ENCODE measurements around the gene MIEN1.

GRCh38 chr17:39688475-39688835, 41.9 kb downstream of the MIEN1 start:
- no peak for TF ChIP-seq CTCF (IDR thresholded peaks at IDR 0.05)
- TF ChIP-seq, protein P1, sequence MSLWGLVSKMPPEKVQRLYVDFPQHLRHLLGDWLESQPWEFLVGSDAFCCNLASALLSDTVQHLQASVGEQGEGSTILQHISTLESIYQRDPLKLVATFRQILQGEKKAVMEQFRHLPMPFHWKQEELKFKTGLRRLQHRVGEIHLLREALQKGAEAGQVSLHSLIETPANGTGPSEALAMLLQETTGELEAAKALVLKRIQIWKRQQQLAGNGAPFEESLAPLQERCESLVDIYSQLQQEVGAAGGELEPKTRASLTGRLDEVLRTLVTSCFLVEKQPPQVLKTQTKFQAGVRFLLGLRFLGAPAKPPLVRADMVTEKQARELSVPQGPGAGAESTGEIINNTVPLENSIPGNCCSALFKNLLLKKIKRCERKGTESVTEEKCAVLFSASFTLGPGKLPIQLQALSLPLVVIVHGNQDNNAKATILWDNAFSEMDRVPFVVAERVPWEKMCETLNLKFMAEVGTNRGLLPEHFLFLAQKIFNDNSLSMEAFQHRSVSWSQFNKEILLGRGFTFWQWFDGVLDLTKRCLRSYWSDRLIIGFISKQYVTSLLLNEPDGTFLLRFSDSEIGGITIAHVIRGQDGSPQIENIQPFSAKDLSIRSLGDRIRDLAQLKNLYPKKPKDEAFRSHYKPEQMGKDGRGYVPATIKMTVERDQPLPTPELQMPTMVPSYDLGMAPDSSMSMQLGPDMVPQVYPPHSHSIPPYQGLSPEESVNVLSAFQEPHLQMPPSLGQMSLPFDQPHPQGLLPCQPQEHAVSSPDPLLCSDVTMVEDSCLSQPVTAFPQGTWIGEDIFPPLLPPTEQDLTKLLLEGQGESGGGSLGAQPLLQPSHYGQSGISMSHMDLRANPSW (CRISPR knock-in tag; conservative IDR thresholded peaks at IDR 0.05; ENCODE audit: low read depth): no peak
- TF ChIP-seq, protein P2, sequence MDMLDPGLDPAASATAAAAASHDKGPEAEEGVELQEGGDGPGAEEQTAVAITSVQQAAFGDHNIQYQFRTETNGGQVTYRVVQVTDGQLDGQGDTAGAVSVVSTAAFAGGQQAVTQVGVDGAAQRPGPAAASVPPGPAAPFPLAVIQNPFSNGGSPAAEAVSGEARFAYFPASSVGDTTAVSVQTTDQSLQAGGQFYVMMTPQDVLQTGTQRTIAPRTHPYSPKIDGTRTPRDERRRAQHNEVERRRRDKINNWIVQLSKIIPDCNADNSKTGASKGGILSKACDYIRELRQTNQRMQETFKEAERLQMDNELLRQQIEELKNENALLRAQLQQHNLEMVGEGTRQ (CRISPR knock-in tag; IDR thresholded peaks at IDR 0.05): no peak
- no peak for TF ChIP-seq ETV6 (CRISPR knock-in tag; IDR thresholded peaks at IDR 0.05)
- no peak for TF ChIP-seq MXD4 (CRISPR knock-in tag; IDR thresholded peaks at IDR 0.05; ENCODE audit: borderline replicate concordance)
- TF ChIP-seq IRF2 (CRISPR knock-in tag; IDR thresholded peaks at IDR 0.05; ENCODE audit: borderline replicate concordance, low read depth): no peak
- TF ChIP-seq FOXJ3 (CRISPR knock-in tag; IDR thresholded peaks at IDR 0.05; ENCODE audit: borderline replicate concordance): no peak
- no peak for TF ChIP-seq NR3C1 (CRISPR knock-in tag; conservative IDR thresholded peaks at IDR 0.05; ENCODE audit: low read depth)
- TF ChIP-seq CREB1 (CRISPR knock-in tag; IDR thresholded peaks at IDR 0.05): no peak
- no peak for TF ChIP-seq MAX (CRISPR knock-in tag; IDR thresholded peaks at IDR 0.05)

Data from WTC11 (cell line).